ENCODE results near the gene RNU2-63P.

DNA sequence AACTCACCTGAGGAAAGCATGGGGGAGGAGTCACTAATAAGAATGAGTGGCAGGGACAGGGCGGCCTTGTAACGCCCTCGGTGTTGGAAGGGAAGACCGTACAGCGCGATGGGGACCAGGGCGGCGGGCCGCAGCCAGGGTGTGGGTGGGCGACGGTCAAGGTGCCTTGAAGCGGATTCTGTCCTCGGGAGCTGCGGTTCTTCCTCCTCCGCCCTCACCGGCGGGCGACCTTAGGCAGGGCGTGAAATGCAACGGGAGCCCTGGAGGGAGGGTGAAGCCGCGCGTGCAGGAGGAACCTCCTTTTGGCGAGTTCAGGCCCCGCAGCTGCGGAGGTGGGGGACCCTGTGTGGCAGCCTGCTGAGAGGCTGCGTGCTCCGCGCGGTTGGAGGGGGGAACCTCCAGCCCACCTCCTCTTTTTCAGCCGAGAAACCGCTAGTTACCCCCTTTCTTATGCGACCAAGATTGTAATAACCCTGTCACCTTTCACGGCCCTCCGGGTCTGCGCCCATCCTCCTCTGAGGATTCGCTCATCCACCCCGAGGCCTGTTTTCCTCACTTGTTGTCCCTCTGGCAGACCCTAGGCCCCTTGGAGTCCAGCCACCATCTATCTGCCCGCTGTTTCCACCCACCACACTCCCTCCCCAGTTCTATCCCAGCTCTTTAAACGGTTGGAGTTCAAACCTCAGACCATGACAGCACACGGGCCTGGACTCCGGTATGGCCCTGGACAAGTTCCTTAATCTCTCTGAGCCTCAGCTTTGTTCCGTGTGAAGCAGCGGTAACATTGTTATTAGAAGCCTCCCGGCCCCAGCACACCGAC, 823 bp upstream of the RNU2-63P start:
- TF ChIP-seq, protein P1, sequence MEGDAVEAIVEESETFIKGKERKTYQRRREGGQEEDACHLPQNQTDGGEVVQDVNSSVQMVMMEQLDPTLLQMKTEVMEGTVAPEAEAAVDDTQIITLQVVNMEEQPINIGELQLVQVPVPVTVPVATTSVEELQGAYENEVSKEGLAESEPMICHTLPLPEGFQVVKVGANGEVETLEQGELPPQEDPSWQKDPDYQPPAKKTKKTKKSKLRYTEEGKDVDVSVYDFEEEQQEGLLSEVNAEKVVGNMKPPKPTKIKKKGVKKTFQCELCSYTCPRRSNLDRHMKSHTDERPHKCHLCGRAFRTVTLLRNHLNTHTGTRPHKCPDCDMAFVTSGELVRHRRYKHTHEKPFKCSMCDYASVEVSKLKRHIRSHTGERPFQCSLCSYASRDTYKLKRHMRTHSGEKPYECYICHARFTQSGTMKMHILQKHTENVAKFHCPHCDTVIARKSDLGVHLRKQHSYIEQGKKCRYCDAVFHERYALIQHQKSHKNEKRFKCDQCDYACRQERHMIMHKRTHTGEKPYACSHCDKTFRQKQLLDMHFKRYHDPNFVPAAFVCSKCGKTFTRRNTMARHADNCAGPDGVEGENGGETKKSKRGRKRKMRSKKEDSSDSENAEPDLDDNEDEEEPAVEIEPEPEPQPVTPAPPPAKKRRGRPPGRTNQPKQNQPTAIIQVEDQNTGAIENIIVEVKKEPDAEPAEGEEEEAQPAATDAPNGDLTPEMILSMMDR (IDR thresholded peaks at IDR 0.05), result no peak
- no peak for TF ChIP-seq EP300 (IDR thresholded peaks at IDR 0.05)
- TF ChIP-seq POLR2A (IDR thresholded peaks at IDR 0.05), result no peak
- no peak for TF ChIP-seq POLR2AphosphoS5 (IDR thresholded peaks at IDR 0.05)
